Measurements from ENCODE around the gene OLFM3.

Gene OLFM3

DNA sequence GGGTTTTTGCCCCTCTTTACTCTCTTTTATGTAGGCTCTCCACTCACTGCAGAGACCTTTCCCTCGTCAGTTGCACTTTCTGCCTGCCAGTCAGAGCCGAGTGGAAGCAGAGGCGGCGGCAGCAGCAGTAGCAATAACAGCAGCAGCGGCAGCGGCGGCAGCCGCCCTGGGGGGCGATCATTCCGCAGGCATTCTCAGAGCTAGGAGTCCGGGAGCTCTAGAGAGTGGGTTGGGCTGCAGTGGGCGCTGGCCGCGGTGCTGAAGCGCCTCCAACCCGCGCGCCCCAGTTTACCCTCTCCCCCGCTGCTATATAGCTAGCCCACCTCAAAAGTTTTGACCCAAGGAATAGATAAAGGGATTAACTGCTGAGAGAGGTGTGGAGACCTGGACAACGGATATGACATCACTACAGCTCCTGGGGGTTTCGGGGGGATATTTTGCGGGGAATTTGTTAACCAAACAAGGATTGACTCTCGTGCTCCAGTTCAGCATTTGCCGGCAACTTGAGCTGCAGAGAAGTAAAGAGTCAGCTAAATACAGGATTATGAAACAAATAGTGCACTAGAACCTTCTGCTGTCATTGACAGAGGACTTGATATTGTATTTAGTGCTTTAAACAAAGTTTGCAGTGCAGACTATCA lies at the start of gene OLFM3:
Gene OLFM3 (minus strand): TSS at position 102 of the 641 bp plus-strand sequence.
- no peak for DNase-seq

DNA sequence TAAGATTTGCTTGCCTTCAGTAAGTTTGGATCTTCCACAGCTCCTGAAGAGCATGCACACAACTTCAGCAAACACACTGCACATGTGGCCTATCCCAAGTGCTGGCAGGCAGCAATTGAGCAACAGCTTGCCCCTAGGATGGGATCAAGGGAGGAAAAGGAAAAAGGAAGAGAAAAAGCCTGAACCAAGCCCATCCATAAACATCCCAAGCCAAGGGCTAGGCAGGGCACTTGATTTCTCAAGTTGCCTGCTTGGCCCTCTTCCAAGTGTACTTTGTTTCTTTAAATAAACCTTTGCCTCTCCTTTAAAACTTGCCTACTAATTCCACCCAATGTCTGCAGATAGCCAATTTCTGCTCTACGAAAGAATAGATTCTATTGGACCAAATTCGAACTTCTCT lies 49.0 kb upstream of the OLFM3 start:
- no peak for DNase-seq

DNA sequence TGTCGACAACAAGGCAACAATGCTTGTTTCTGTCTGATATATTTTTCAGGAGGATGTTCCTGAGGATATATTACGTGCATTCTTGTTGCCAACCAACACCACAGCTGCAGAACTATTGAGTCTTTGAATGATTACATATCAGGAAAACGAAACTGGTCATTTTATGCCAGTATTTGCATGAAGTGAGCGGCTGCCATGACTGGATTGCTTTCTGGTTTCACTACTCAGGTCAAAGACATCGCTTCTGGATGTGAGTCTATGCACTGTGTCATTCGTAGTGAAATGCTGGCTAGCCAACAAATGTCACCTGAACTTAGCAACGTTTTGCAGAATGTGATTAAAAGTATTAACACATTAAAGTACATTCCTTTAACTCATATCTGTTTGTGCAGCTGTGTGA lies 35.8 kb upstream of the OLFM3 start:
- no peak for DNase-seq

DNA sequence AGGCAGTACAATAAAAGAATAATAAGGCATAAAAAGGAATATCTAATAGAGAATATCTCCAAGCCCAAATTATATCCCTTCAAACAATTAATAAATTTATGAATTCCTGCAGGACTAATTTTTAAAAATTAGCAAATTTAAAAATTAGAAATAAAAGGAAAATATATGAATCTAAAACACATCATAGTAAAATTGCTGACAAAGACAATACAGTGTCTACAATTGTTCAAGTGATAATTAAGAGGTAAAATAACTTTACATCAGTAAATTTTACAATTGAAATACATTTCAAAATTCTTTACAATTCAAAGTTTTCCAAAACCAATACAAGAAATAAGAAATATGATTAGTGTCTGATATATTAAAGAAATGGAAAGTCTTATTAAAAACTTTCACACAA lies 22.8 kb upstream of the OLFM3 start:
- no peak for DNase-seq

DNA sequence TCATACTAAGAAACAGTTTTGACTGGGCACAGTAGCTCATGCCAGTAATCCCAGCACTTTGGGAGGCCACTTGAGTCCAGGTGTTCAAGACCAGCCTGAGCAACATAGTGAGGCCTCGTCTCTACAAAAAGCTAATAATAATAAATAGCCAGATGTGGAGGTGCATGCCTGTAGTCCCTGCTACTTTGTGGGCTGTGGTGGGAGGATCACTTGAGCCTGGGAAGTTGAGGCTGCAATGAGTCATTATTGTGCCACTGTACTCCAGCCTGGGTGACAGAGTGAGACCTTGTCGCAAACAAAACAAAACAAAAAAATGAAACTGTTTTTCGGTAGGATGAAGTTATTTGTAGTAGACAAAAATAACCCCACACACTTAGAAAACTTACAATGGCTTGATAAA lies 19.0 kb upstream of the OLFM3 start:
- no peak for DNase-seq

DNA sequence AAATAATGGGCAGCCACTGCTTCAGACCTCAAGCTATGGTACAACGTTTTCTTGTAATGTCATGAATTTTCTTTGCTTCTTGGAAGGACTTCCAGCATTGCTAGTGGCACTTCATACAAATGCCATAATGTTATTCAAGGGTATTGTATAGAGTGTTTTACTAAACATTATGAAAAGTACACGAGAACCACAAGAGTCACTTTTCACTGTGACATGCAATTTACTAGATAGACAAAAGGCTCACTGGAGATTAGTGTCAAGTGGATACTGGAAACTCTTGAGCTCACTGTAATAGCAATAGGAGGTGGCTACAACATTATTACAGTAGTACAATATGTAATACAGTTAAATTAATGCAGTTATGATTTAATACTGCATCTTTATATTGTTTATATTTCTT lies 5.3 kb upstream of the OLFM3 start:
- no peak for DNase-seq

DNA sequence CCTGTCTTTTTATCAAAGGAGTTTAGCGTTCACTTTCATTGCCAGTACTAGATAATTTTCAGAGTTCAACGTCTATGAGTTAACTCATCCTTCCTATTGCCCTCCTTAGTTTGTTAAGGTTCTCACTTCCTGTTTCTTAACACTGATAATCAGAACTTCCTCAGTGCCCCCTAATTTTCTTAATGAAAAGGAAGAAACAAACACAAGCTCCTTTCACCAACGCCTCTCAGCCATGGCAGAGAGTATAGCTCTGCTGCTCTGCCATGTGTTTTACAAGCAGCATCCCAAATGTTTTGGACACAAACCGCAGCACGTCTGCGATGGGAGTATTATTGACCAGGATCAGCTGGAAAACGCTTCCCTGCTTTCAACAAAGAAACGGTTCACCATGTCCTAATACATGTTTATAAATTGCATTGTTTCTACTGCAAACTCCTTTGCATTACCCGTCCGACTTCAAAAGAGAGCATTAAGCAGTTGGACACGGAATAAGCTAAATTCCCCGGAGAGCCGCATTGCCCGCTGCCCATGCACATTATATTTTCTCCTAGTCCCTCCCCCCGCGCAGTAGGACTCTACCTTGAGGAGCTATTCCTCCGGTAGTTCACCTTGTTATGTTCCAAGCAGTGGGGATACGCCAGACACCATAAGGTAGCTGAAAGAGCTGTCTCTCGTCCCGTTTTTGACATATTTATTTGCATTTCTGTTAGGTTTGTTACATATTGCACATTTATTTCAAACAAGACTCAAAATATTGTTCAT lies 561 bp downstream of the OLFM3 start:
- no peak for DNase-seq

DNA sequence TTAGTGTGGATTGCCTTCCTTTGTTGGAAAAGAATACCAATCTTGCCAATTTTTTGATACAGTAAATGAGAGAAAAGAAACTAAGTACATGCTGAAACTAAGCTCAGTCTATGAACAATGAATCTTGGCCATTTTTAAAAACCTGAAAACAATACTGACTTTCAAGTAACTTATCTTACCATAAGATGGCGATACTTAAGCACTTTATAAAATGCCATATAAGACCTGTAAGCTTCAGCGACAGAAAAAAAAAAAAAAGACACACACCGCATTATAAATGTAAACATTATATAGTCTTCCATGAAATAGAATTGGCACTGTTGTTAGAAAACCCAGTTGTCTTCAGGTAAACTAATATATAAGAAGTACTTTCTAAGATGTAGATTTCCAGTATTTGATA lies 3.0 kb downstream of the OLFM3 start:
- no peak for DNase-seq

DNA sequence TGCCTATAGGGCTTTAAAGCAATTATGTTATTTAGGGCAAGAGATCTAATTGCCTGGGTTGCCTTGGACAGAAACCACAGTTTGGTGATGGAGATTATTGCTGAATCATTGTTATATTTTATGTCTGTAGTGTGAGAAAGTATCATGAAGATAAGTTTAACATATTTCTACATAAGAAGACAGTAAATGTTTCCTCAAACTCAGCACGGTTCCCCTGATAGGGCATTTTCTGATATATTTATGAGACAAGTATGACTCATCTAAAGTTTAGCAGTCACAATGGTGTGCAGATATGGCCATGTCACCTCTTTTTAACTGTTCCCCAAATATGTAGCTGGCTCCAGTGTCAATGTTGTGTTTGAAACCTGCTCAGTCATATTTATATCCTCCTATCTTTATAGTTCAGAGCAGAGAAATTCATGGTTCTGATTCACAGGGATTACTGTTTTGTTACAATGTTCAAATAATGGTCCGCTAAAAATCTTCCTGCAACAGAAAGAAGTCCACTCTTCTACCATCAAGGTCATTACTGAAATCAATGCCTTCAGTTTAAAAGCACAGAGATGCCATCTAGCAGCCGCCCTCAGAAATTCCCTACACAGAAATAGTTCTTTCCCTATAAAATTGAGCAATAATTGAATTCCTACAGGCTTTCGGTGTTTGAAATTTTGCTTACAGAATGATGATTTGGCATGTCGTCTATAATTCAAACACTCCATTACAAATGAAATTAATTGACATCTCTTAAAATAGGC lies 3.7 kb downstream of the OLFM3 start:
- no peak for DNase-seq

DNA sequence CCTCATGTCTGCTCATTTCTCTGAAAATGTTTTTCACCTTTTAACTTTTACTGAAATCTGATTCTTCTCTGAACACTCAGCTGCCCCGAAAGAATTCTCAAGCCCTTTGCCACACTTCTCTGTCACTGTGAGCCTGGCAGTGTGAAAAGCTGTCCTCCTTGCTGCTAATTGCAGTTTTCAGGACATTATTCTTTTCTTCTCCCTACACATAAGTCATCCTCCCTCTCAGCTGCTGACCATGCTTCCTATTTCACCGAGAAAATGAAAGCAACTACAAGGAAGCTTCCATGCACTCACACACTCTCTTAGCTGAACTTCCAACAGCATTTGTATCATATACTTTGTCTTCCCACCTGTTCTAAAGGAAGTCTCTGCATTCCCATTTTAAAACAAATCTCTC lies 15.8 kb downstream of the OLFM3 start:
- no peak for DNase-seq

DNA sequence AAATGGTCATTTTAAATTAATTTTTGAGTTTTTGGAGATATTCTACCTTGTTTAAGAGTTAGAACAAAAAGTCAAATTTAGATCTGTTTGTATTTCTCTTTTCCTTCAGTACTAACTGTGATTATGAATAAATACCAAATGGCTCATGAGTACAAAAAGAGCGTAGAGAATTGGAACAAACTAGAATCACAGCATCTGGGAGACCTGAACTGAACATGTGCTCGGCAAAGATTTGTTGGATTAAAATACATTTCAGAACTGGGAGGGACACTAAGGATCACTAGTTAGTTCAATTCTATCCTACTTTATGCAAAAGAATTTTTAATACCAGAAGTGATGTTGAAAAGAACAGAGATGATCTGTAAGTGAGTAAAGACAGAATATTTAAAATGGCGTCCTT lies 19.5 kb downstream of the OLFM3 start:
- DNase-seq: no peak

DNA sequence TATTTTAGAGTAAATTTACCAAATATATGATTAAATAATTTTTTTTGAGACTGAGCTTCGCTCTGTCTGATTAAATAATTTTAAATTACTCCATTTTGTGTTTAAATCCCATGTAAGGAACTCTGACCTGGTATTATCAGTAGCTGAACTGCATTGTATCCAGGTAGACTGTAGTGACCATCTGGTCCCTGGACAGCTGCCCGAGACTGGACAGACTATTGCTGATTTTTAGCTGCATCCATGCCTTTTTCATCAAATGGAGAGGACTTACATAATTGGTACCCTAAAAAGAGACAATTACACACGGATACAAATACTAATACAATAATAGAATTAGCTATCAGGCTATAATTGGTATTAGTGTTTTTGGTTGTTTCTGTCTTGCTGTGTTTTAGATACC lies 20.6 kb downstream of the OLFM3 start:
- DNase-seq: no peak

DNA sequence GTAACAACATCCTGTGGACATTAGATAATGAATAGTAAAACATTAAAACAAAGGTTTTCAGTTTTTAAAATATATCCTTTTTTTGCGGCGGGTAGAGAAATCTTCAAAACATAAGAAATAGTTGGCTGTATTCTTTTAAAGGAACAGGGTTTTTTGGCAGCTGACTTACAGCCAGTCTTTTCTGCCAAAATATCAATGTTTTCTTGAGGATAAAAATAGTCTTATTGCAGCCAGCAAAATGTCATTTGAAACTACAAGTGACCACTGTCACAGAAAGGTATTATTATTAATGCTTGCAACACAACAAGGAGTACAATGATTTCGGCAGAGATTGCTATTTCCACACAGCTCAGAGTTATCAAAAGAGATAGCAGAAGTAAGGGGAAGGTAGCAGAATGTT lies 21.4 kb downstream of the OLFM3 start:
- DNase-seq: no peak

DNA sequence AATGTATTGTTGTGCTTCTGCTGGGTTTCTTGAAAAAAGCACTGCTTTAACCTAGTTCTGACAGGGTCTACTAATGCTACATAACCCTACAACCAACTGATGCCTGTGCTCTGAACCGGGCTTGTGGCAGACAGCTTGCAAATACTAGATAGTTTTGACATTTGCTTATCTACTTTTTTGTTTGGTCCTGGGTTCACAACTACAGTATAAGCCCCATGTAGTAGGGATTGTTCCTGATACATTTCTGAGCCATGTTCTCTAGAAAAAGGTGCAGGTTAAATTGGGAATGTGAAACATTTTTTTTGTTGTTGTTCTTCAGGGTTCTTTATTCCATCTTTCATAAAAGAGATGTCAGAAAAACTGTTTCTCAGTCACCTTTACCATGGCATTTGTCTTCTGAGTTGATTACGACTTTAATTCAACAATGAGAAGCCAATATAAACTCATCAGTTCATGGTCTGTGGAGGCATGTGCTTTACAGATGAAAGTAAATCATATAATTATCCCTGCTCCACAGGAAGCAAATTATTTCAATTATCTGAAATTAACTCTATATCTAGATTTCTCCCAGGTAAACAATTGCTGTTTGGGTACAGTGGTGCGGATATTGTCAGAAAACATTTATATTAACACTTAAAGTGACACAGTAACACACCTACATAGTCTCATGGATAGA lies 22.0 kb downstream of the OLFM3 start:
- DNase-seq: no peak

DNA sequence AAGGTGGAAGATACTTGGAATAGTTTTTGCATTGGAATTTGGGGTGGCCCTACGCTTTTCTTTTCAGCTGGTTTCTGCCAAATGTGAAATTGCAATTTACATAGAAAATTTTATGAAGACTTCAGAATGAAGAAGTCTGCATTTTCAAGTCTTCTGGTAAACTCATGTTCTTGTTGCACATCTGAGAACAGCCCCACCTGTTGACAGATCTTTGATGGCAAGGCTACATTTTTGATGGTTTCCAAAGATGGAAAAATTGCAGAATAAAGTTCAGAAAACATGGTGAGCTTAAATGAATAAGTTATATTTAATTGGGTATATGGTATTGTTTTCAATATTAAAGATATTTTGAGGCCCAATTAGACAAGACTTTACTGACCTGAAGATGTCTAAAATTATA lies 25.4 kb downstream of the OLFM3 start:
- DNase-seq: no peak

DNA sequence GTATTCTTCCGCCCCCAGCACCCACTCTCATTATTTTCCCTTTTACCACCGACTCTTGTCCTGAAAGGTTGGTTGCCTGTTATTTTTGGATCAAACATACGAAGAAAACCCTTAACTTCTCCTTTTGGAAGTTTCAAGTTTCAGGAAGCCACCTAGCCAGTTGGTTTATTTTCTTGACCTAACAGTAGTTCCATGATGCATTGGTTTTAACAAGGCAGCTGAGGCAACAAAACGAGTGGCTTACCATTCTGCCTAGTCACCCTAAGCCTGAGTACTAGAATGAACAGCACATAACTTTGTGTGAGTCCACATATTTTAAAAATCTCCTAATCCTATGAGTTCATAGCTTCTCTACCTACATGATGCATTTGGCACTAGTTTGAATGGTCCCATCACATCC lies 28.9 kb downstream of the OLFM3 start:
- no peak for DNase-seq

DNA sequence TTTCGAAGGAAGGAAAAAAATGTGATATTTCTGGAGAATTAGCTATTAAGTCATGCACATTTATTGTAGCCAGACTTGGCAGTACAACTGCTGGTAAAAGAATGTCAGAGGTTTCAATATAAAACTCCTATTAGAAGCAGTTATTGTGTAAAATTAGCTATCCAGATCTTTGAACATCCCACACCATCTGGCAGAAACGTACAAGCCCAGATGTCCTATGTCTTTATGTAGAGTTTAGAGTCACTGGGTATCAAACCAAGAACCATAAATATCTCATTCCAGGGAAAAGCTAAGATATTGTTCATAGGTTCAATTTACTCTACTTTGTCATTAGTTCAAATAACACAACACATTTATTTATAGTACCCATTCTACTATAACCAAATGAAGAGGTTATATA lies 31.4 kb downstream of the OLFM3 start:
- no peak for DNase-seq

DNA sequence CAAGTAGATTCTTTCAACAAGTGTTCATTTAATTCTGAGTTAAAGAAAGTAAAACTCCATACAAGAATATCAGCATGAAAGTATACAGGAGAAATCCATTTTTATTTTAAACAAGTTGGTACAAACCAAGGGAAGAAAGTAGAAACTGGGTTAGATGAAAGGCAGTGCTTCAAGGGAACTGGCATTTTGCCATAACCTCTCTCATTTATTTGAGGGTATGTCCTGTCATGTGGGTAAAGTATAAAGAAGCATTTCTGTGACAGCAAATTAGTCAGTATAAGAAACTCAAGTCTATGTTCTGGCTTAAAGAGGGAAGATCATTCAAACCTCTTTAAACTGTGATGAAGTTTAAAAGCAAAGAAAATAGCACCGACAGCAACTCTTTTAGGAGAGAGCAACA lies 32.0 kb downstream of the OLFM3 start:
- no peak for DNase-seq

DNA sequence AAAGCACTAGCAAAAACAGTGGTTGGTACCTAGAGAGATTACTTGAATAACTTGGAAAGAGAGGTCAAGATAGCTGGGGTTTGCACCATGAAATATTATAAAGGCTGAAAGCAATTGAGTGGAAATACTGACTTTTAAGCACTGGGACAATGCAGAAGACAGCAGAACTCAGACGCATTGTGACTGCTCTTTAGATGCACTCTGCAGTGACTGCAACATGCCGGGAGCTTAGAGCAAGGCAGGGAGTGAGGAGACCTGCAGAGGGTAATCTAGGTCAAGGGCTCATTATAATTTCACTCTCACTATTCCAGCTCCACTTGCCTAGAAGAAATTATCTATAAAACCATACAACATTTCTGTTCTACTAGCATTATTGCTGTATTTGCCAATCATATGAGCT lies 36.6 kb downstream of the OLFM3 start:
- no peak for DNase-seq

DNA sequence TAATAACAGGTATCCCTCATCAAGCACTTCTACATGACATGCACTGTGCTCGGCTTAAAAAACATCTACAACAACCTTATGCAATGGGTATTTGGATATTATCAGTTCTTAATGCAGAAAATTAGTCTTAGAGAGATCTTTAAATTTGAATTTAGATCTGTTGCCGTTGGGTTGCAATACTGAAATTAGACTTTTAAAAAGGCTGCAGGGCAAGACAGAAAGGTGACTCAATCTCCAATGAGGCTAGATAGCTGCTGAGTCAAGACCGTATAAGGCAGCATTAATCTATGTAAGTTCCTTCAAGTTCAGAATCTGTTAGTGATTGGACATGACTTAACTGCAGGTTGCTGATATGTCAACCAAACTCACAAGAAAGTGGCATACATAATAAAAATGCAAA lies 37.3 kb downstream of the OLFM3 start:
- no peak for DNase-seq

DNA sequence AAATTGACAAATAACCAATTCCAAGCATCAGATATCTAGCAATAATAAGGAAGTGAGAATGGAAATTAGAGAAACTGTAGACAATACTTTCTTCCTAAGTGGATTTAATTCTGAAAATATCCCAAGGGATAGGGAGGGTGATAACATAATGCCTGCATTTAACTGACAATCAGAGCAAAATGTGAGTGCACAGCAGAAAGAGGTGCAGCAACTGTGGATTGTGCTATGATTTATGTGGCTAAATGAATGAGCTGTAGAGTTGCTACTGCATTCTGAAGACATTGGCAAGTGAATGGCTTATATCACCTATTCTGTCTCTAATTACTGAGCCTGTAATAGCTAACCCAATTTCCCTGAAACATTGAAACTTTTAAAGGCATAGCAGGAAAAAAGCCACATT lies 39.0 kb downstream of the OLFM3 start:
- DNase-seq: no peak

DNA sequence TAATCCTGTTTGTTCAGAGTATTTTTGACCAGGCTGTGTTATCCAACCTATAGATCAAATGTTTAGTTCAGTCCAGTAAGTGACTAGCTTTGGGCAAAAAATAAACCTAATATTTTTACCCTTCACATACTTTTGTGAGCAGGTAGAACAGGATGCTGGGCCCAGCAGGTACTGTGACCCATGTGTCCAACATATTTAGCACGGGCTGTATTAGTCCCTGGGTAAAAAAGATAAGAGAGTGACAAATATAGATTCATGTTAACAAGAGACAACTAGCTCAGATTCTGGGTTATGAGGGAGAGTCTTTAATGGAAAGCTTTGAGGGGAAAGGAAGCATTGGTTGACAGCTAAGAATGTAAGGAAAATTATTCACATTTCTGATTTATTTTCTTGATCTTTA lies 43.1 kb downstream of the OLFM3 start:
- no peak for DNase-seq

DNA sequence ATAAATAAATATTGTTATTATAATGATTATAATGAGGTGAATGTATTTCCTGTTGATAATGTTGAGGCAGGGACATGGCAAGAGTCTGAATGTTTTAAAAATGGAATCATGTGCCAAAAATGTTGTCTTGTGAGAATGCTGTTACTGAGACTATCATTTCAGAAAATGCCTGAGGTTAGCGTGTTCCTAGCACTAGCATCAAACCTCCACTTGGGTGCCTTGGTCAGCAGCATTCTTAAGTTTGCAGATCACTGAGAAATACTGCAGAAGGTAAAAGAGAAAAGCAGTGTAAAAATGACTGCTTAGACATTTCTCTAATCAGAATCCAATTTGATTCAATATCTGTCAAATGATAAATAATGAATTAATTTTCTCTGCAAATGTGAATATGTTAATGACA lies 50.8 kb downstream of the OLFM3 start:
- no peak for DNase-seq

DNA sequence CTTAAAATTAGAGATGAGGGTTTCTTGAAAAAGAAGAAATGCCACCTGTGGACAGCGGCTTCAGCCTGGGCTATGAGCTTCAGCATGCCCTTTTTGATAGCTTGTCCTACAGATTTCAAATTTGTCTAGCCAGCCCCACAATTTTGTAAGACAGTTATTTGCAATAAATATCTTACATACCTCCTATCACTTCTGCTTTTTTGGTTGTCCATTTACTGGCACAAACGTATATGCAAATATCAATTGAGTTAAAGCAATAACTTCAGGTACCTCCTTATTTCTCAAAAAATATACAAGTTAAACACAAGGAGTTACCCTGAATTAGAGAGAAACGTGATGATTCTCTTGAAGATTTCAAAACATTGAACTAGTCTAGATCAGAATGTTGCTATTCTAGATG lies 53.5 kb downstream of the OLFM3 start:
- DNase-seq: no peak

All from activated effector memory CD4-positive, alpha-beta T cell treated with Interleukin-2 at 50 U/mL for 16 hours (primary cell).